ENCODE data around the gene CNTD1.

Gene CNTD1

GRCh38 chr17:42779304-42779935, 19.2 kb upstream of the CNTD1 start:
- DNase-seq (ENCODE audit: low read depth in 3 of 3): no peak

GRCh38 chr17:42779936-42780850, 18.5 kb upstream of the CNTD1 start, which contains the start of gene WNK4:
WNK4 (plus strand) TSS chr17:42780610; CDS start chr17:42780699, 89 bp downstream.
- no peak for DNase-seq (ENCODE audit: low read depth in 3 of 3)

- no peak for DNase-seq (ENCODE audit: low read depth in 3 of 3)
These were observed 17.6 kb upstream of the CNTD1 start for GRCh38 chr17:42780851-42781638.

- no peak for DNase-seq (ENCODE audit: low read depth in 3 of 3)
These were observed 17.0 kb upstream of the CNTD1 start for GRCh38 chr17:42781639-42782165.

GRCh38 chr17:42782166-42783061, 16.2 kb upstream of the CNTD1 start:
- DNase-seq (ENCODE audit: low read depth in 3 of 3): no peak

- no peak for DNase-seq (ENCODE audit: low read depth in 3 of 3)
These were observed 15.4 kb upstream of the CNTD1 start for GRCh38 chr17:42783062-42783790.

- no peak for DNase-seq (ENCODE audit: low read depth in 3 of 3)
These were observed 14.9 kb upstream of the CNTD1 start for GRCh38 chr17:42783791-42784138.

GRCh38 chr17:42784409-42784808, 14.3 kb upstream of the CNTD1 start:
- DNase-seq (ENCODE audit: low read depth in 3 of 3): no peak

GRCh38 chr17:42784811-42785592, 13.7 kb upstream of the CNTD1 start:
- DNase-seq (ENCODE audit: low read depth in 3 of 3): no peak

- DNase-seq (ENCODE audit: low read depth in 3 of 3): no peak
These were observed 11.4 kb upstream of the CNTD1 start for GRCh38 chr17:42787266-42787665.

GRCh38 chr17:42791948-42792347, 6.7 kb upstream of the CNTD1 start:
- DNase-seq (ENCODE audit: low read depth in 3 of 3): no peak

- no peak for DNase-seq (ENCODE audit: low read depth in 3 of 3)
These were observed 6.1 kb upstream of the CNTD1 start for GRCh38 chr17:42792545-42792944.

- no peak for DNase-seq (ENCODE audit: low read depth in 3 of 3)
These were observed 3.6 kb upstream of the CNTD1 start for GRCh38 chr17:42795061-42795460.

- no peak for DNase-seq (ENCODE audit: low read depth in 3 of 3)
These were observed 3.2 kb upstream of the CNTD1 start for GRCh38 chr17:42795465-42795864.

- no peak for DNase-seq (ENCODE audit: low read depth in 3 of 3)
These were observed 2.4 kb upstream of the CNTD1 start for GRCh38 chr17:42796066-42796758.

- DNase-seq (ENCODE audit: low read depth in 3 of 3): no peak
These were observed 1.3 kb upstream of the CNTD1 start for GRCh38 chr17:42797067-42798007.

GRCh38 chr17:42798011-42798382, 664 bp upstream of the CNTD1 start:
- no peak for DNase-seq (ENCODE audit: low read depth in 3 of 3)

All from stimulated activated CD4-positive, alpha-beta T cell treated with anti-CD3 and anti-CD28 coated beads, TNF-alpha, amount 100 ng/mL, for 24 hours (primary cell).